Fibroblast of villous mesenchyme (primary cell): ENCODE measurements around the gene PIMREG. TPM values are rescaled to one million over a fixed set of nuclear protein-coding genes. Genes with fewer than 3 reads are reported as not detected.
"Not testable (repeated sequence)": the region's sequence is repeated elsewhere in the genome, so short reads cannot be mapped to it uniquely, and the experiment has no call there.

ENCODE experiments used
- DNase-seq: peaks from one replicate; pipeline ENCODE4 v3.0.0-alpha.2; 2010; ENCODE audit warnings: low read depth
- H3K4me3 ChIP-seq: 2 replicates; pipeline ENCODE4 v1.5.1; 2011; ENCODE audit warnings: low read depth, mild to moderate bottlenecking, low read length
- CTCF ChIP-seq: IDR thresholded peaks from 2 replicates; pipeline ENCODE4 v1.5.1; 2012; ENCODE audit warnings: low read depth, mild to moderate bottlenecking, low read length; ENCODE audit not compliant: insufficient read depth
- total RNA-seq: library from RNA; depleted of rRNA; stranded (reverse); fragments of >200 nt; gene quantifications from 2 replicates; pipeline ENCODE4 v1.2.3, GENCODE V29; 2012

Gene PIMREG
- total RNA-seq, 1 donor: 18.1 TPM

DNA sequence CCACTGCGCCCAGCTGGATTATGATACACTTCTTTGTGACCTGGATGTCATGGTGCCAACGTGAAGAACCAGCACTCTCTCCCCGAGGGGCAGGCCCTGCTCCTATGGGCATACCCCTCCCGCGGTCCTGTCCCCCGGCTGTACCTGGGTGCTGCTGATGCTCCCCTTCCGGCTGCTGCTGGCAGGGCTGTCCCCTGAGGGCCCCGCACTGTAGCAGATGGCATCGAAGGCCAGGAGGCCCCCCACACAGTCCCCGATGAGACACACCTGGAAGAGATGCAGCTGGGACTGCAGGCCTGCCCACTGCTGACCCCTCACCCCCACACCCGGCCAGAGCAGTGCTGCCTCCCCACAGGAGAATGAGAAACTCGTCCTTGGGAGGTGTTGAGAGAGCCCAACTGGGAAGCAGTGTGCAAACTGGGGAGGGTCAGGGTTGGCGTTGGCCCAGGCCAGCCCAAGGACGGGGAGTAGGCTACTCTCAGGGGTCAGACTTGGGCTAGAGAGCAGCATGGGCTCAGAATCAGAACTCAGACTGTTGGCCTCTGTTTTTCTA is 33.7 kb downstream of the PIMREG start:
- no peak overlapping the region for H3K4me3 ChIP-seq

DNA sequence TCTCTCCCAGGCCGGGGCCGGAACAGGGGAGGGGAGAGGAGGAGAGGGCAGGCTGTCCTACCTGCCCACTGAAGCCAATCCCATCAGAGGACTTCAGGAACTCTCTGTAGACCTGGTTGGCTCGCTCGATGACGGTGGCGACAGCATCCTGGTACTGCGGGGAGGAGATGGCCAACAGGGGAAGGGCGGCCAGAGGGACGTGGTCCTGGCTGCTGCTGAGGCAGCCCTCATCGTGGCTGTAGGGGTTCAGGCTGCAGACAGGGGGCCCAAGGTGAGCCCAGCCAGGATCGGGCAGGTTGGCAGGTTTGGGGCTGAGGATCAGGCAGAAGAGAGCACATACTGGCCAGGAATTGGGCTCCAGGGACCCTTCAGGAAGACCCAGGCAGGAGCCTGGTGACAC is 34.2 kb downstream of the PIMREG start:
- no peak for DNase-seq
- TF ChIP-seq CTCF: no peak
- H3K4me3 ChIP-seq: no peak overlapping the region

More for the DNA sequence above, 33.7 kb downstream of the PIMREG start:
- no peak for DNase-seq
- no peak for TF ChIP-seq CTCF

DNA sequence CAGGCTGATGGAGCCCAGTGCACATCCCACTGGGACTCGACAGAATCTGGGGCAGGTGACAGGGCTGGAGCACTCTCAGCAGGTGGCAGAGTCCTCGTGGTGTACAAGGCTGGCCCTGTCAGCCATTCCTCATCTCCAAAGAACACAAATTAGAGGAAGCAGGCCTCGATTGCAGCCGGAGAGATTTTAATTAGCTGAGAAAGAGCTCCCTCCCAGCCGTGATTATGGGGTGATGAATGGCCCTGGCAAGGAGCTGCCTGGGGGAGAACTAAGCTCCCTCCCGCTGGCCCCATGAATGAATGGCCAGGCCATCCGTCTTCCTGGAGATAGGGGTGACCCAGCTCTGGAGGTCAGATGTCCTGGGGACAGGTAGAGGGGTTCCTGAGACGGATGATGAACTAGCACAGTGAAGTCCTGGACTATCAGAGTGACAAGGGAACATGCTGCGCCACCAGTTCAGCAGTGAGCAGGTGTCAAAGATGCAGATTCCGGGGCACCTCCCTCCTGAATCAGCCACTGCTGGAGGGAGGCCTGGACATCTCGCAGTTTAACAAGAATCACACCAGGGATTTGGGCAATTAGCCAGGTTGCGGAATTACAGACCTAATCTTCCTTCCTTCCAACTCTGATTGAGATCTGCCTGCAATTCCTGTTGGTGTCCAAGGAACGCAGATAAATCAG is 35.5 kb downstream of the PIMREG start:
- DNase-seq: no peak
- no peak overlapping the region for H3K4me3 ChIP-seq
- TF ChIP-seq CTCF: no peak

DNA sequence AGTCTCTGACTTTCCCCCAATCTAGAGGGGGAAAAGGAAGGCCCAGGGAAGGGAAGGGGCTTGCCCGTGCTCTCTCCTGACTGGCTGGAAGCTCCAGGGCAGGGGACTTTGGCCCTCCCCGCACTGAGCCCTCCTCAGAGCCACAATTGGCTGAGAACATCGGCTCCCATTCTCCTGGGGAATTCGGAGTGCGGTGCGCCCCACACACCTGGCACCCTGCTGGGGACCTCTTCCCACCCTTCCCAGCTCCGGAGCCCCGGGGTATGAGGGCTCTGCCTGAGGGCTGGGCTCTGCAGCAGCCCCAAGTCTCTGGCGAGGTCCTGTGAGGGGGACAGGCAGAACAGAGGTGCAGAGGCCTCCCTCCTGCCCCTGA is 36.0 kb downstream of the PIMREG start:
- no peak for TF ChIP-seq CTCF
- H3K4me3 ChIP-seq: no peak overlapping the region
- DNase-seq: no peak

DNA sequence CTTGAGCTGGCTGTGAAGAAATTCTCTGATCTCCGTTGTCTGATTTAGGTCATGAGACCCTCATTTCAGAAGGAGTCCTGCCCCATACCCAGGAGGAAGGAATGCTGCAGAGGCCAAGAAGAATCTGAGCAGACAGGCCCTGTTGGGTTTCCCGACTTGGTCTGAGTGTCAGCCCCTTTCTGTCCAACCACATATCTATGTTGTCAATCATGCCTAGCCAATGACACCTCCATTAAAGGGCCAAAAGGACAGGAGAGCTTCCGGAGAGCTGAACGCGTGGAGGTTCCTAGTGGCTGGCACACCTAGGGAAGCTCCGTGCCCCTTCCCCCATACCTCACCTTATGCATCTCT is 37.8 kb downstream of the PIMREG start:
- no peak for TF ChIP-seq CTCF
- DNase-seq: no peak
- no peak overlapping the region for H3K4me3 ChIP-seq

GRCh38 chr17:6482796-6483195 is 38.5 kb downstream of the PIMREG start:
- not testable (repeated sequence) for H3K4me3 ChIP-seq, DNase-seq

DNA sequence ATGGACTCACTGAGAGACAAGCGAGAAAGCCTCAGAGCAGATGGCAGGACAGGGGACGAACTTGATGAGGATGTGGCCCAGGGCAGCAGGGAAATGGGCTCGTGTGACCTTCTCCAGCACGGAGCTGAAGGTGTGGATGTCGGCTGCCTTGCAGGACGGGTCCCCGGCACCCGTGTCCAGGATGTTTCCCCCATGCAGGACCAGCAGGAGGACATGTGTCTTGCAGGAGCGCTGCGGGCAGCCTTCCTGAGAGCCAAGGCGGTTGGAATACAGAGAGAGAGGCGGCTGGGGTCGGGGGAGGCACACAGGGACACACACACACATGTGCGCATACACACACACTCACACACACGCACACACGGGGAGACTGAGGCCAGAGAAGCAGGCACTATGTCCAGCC is 39.3 kb downstream of the PIMREG start:
- no peak for DNase-seq
- no peak for TF ChIP-seq CTCF
- H3K4me3 ChIP-seq: no peak overlapping the region
